IMR-90 (cell line): ENCODE data around the gene TMPRSS13.
"Not testable (repeated sequence)": the region's sequence is repeated elsewhere in the genome, so short reads cannot be mapped to it uniquely, and the experiment has no call there.

Experiments
- BHLHE40 ChIP-seq: fragments of 150-350 bp; IDR thresholded peaks from 2 replicates; pipeline ENCODE4 v1.6.1; 2016; ENCODE audit warnings: mild to moderate bottlenecking, low read depth, low read length
- CEBPB ChIP-seq: IDR thresholded peaks from 2 replicates; pipeline ENCODE4 v1.6.1; 2012; ENCODE audit warnings: low read depth, low read length, improper control_type of control experiment
- CHD1 ChIP-seq: IDR thresholded peaks from 2 replicates; pipeline ENCODE4 v1.6.1; 2012; ENCODE audit warnings: low read depth, low read length, improper control_type of control experiment
- CTCF ChIP-seq: conservative IDR thresholded peaks from 2 replicates; pipeline ENCODE4 v1.5.1; 2012; ENCODE audit warnings: mild to moderate bottlenecking, low read depth, low read length, improper control_type of control experiment
- MAFK ChIP-seq: IDR thresholded peaks from 2 replicates; pipeline ENCODE4 v1.6.1; 2012; ENCODE audit warnings: low read depth, low read length, improper control_type of control experiment
- MAZ ChIP-seq: IDR thresholded peaks from 2 replicates; pipeline ENCODE4 v1.6.1; 2012; ENCODE audit warnings: low read depth, mild to moderate bottlenecking, low read length, improper control_type of control experiment, moderate library complexity, borderline replicate concordance
- MXI1 ChIP-seq: IDR thresholded peaks from 2 replicates; pipeline ENCODE4 v1.6.1; 2012; ENCODE audit warnings: low read depth, mild to moderate bottlenecking, low read length, moderate library complexity, borderline replicate concordance
- POLR2A ChIP-seq: IDR thresholded peaks from 2 replicates; pipeline ENCODE4 v1.6.1; 2012; ENCODE audit warnings: mild to moderate bottlenecking, low read depth, low read length
- RAD21 ChIP-seq: IDR thresholded peaks from 2 replicates; pipeline ENCODE4 v1.6.1; 2012; ENCODE audit warnings: low read length, improper control_type of control experiment
- RFX5 ChIP-seq: IDR thresholded peaks from 2 replicates; pipeline ENCODE4 v1.8.0; 2012; ENCODE audit warnings: low read depth, mild to moderate bottlenecking, low read length, moderate library complexity
- SMC3 ChIP-seq: fragments of 150-350 bp; IDR thresholded peaks from 2 replicates; pipeline ENCODE4 v1.6.1; 2016; ENCODE audit warnings: low read depth, mild to moderate bottlenecking, antibody characterized with exemption, low read length, moderate library complexity
- TF ChIP-seq, protein P1 (sequence below): fragments of 150-350 bp; IDR thresholded peaks from 2 replicates; pipeline ENCODE4 v1.6.1; 2017; ENCODE audit warnings: mild to moderate bottlenecking, antibody characterized with exemption, low read length, low read depth

DNA sequence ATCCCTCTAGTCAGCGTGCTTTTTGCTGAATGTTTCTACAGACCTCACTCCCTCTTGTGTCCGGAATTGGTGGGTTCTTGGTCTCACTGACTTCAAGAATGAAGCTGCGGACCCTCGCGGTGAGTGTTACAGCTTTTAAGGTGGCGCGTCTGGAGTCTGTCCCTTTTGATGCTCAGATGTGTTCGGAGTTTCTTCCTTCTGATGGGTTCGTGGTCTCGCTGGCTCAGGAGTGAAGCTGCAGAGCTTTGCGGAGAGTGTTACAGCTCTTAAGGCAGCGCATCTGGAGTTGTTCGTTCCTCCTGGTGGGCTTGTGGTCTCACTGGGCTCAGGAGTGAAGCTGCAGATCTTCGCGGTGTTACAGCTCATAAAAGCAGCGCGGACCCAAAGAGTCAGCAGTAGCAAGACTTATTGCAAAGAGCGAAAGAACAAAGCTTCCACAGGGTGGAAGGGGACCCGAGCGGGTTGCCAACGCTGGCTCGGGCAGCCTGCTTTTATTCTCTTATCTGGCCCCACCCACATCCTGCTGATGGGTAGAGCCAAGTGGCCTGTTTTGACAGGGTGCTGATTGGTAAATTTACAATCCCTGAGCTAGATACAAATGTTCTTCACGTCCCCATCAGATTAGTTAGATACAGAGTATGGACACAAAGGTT is 48.5 kb upstream of the TMPRSS13 start:
- TF ChIP-seq CTCF, MXI1, POLR2A, MAFK, CEBPB, MAZ, RFX5, RAD21, SMC3, CHD1, BHLHE40: not testable (repeated sequence)
- TF ChIP-seq, protein P1, sequence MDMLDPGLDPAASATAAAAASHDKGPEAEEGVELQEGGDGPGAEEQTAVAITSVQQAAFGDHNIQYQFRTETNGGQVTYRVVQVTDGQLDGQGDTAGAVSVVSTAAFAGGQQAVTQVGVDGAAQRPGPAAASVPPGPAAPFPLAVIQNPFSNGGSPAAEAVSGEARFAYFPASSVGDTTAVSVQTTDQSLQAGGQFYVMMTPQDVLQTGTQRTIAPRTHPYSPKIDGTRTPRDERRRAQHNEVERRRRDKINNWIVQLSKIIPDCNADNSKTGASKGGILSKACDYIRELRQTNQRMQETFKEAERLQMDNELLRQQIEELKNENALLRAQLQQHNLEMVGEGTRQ: not testable (repeated sequence)
